Heart left ventricle (tissue), 13 donors: ENCODE data around the gene GNAT1.

ENCODE experiments used
- POLR2A ChIP-seq, 2 donors: fragments of 450-650 bp; IDR thresholded peaks; one replicate each; pipeline ENCODE4 v1.6.1; 2017; ENCODE audit warnings: antibody characterized with exemption in 2 of 2, mild to moderate bottlenecking in 2 of 2, moderate library complexity in 2 of 2
- TF ChIP-seq, protein P1 (sequence below), 12 donors: fragments of 200-600 bp; sonication (generic) in 4 of 12; IDR thresholded peaks; one replicate each; pipeline versions ENCODE4 v1.5.0 to v1.8.0; 2018 to 2022; ENCODE audit warnings: antibody characterized with exemption in 12 of 12, mild to moderate bottlenecking in 5 of 12
- donor health status: ischemic (EF 13 %, LVEDD 7.1; RV severe dilation, severe dysfunction).
- donor health status: DM: no; HTN: yes; CAD: no.
- donor health status: DM: no; HTN: no; CAD: no.
- donor health status: ischemic (EF 25% LVEDD 6.9; RV normal size, moderate dysfunction).
- donor health status: ischemic (EF 25% LVEDD 5.7; RV mildly dilated, moderate dysfunction).
- donor health status: ischemic (EF 35%, LVEDD 5.7; RV mildly dilated, moderate dysfunction).
- donor health status: nonischemic (EF 11% LVEDD 7.7; RV severe dilation, severe dysfunction).
- donor health status: DM: yes; HTN: yes; CAD: no.
- donor health status: PGD.
- donor health status: ischemic (EF 29% LVEDD 5.4; RV normal size, mild dysfunction).
- donor health status: nonischemic (EF 23%, LVEDD 6.1; RV moderate dilation, normal function).

DNA sequence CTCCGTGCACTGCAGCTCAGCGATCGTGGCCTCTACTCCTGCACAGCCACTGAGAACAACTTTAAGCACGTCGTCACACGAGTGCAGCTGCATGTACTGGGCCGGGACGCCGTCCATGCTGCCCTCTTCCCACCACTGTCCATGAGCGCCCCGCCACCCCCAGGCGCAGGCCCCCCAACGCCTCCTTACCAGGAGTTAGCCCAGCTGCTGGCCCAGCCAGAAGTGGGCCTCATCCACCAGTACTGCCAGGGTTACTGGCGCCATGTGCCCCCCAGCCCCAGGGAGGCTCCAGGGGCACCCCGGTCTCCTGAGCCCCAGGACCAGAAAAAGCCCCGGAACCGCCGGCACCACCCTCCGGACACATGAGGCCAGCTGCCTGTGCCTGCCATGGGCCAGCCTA, 3.7 kb upstream of the GNAT1 start:
- TF ChIP-seq, protein P1, sequence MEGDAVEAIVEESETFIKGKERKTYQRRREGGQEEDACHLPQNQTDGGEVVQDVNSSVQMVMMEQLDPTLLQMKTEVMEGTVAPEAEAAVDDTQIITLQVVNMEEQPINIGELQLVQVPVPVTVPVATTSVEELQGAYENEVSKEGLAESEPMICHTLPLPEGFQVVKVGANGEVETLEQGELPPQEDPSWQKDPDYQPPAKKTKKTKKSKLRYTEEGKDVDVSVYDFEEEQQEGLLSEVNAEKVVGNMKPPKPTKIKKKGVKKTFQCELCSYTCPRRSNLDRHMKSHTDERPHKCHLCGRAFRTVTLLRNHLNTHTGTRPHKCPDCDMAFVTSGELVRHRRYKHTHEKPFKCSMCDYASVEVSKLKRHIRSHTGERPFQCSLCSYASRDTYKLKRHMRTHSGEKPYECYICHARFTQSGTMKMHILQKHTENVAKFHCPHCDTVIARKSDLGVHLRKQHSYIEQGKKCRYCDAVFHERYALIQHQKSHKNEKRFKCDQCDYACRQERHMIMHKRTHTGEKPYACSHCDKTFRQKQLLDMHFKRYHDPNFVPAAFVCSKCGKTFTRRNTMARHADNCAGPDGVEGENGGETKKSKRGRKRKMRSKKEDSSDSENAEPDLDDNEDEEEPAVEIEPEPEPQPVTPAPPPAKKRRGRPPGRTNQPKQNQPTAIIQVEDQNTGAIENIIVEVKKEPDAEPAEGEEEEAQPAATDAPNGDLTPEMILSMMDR (IDR thresholded peaks at IDR 0.05) = no peak
- no peak for TF ChIP-seq POLR2A (IDR thresholded peaks at IDR 0.05)
